GM12878 (cell line): Measurements from ENCODE around the gene P2RX1. TPM values are rescaled to one million over a fixed set of nuclear protein-coding genes. Genes with fewer than 3 reads are reported as not detected.

Experiments
- ATAC-seq: fragments of 200-7000 bp; cut with Tn5 transposase; 3 replicates; pipeline ENCODE4 v1.9.1; 2020; ENCODE audit warnings: mild to moderate bottlenecking, moderate library complexity
- BruUV-seq: library from RNA; stranded (reverse); fragments of 400-500 nt; replicated peaks from 2 replicates; lab custom pipeline; 2021; lab: Mats Ljungman, UMichigan
- CTCF ChIA-PET: fragments of 300-600 bp; sonication (Branson Sonifier 250); formaldehyde crosslinking; extraction: SDS; loops from one replicate; lab custom pipeline; 2021; ENCODE audit warnings: inconsistent platforms; lab: Yijun Ruan, JAX
- POLR2A ChIA-PET: fragments of 350-600 bp; formaldehyde crosslinking; extraction: SDS; loops from one replicate; lab custom pipeline; 2021; ENCODE audit warnings: inconsistent platforms; lab: Charles Lee
- RAD21 ChIA-PET: fragments of 300-600 bp; sonication (Branson Sonifier 250); formaldehyde crosslinking; loops from one replicate; lab custom pipeline; 2023; ENCODE audit warnings: antibody characterized with exemption; ENCODE audit not compliant: unreplicated experiment; lab: Charles Lee
- SMC1A ChIA-PET: fragments of 300-600 bp; sonication (Branson Sonifier 250); formaldehyde crosslinking; loops from one replicate; lab custom pipeline; 2023; ENCODE audit not compliant: unreplicated experiment, uncharacterized antibody; lab: Charles Lee
- DNase-seq: peaks from one replicate; pipeline ENCODE4 v3.0.0-alpha.2; 2011; ENCODE audit warnings: low read depth, low spot score
- FAIRE-seq: peaks from 3 replicates; lab custom pipeline; 2011; peaks lifted over from hg19 to GRCh38; lab: Jason Lieb, UNC
- H2AFZ ChIP-seq: 2 replicates; pipeline ENCODE4 v1.6.0; 2011; ENCODE audit warnings: low read depth, low read length, control low read depth; ENCODE audit not compliant: control insufficient read depth
- H3K27ac ChIP-seq: 2 replicates; pipeline ENCODE4 v1.5.1; 2011; ENCODE audit warnings: control low read depth; ENCODE audit not compliant: control insufficient read depth, insufficient read depth
- H3K27me3 ChIP-seq, 2 experiments: replicated peaks in 1 of 2; 2 replicates each; pipeline versions ENCODE4 v1.6.0 to v1.6.1; 2011; ENCODE audit warnings: low read length in 1 of 2; ENCODE audit not compliant: control insufficient read depth in 2 of 2, insufficient read depth in 2 of 2
- H3K36me3 ChIP-seq, 2 experiments: 2 replicates each; pipeline ENCODE4 v1.5.1; 2011; ENCODE audit warnings: low read length in 1 of 2; ENCODE audit not compliant: control insufficient read depth in 2 of 2, insufficient read depth in 2 of 2
- H3K4me1 ChIP-seq: 2 replicates; pipeline ENCODE4 v1.6.1; 2011; ENCODE audit warnings: mild to moderate bottlenecking, low read length, moderate library complexity, mixed read lengths; ENCODE audit not compliant: control insufficient read depth, insufficient read depth
- H3K4me2 ChIP-seq: 2 replicates; pipeline ENCODE4 v1.6.0; 2011; ENCODE audit warnings: control low read depth; ENCODE audit not compliant: control insufficient read depth, insufficient read depth
- H3K4me3 ChIP-seq: fragments of 200-600 bp; sonication (generic); 2 replicates; pipeline ENCODE4 v1.5.1; 2016
- H3K79me2 ChIP-seq: 2 replicates; pipeline ENCODE4 v1.6.0; 2011; ENCODE audit warnings: low read length; ENCODE audit not compliant: control insufficient read depth, insufficient read depth
- H3K9ac ChIP-seq: 2 replicates; pipeline ENCODE4 v1.8.0; 2011; ENCODE audit warnings: low read length, control low read depth, mixed read lengths; ENCODE audit not compliant: control insufficient read depth, insufficient read depth
- H3K9me3 ChIP-seq: replicated peaks from 3 replicates; pipeline ENCODE4 v1.5.1; 2011; ENCODE audit warnings: mild to moderate bottlenecking, low read length; ENCODE audit not compliant: control insufficient read depth, insufficient read depth
- H4K20me1 ChIP-seq: 2 replicates; pipeline ENCODE4 v1.6.0; 2011; ENCODE audit not compliant: control insufficient read depth, insufficient read depth
- BACH1 ChIP-seq: fragments of 450-650 bp; IDR thresholded peaks from 2 replicates; pipeline ENCODE4 v1.6.1; 2017; ENCODE audit warnings: mild to moderate bottlenecking, borderline replicate concordance
- POLR2A ChIP-seq: IDR thresholded peaks from 2 replicates; pipeline ENCODE4 v1.6.1; 2011; ENCODE audit warnings: low read depth, mild to moderate bottlenecking, low read length
- WGBS: methylation state at CpG from one replicate; pipeline ENCODE4 v1.1.6; 2016; ENCODE audit warnings: low lambda C conversion rate; ENCODE audit not compliant: insufficient replicate concordance, insufficient coverage; ENCODE audit errors: missing lambda C conversion rate; 5-methylcytosine and 5-hydroxymethylcytosine counted together
- in situ Hi-C: fragments of 300-500 bp; cut with MboI; formaldehyde crosslinking; loops from 9 replicates; pipeline ENCODE4 v1.14.3; 2018; ENCODE audit warnings: mixed read lengths
- intact Hi-C: fragments of 100-400 bp; cut with micrococcal nuclease; formaldehyde crosslinking; loops from one replicate; pipeline ENCODE4 v1.14.2; 2022; ENCODE audit not compliant: unreplicated experiment
- polyA plus RNA-seq, 11 experiments: library from polyadenylated mRNA; depleted of rRNA in 4 of 11; unstranded in 6 of 11; stranded (reverse) in 5 of 11; fragments of >200 nt; fragmentation: Nextera tagmentation in 4 of 11; fragmentation: Illumina TruSeq in 1 of 11; extraction: Ambion mirVana in 4 of 11; extraction: Trizol in 1 of 11; gene quantifications; 1 replicate in 1 of 11; 2 replicates in 10 of 11; pipeline versions ENCODE4 v1.2.1 to v1.2.3, GENCODE V29; 2011 to 2016; ENCODE audit warnings: inconsistent platforms in 2 of 11, missing spikeins in 2 of 11, low read depth in 1 of 11
- total RNA-seq, 4 experiments: library from RNA; depleted of rRNA in 3 of 4; stranded (reverse); fragments of >200 nt in 3 of 4; fragmentation: Illumina TruSeq in 1 of 4; extraction: Trizol in 1 of 4; gene quantifications; 2 replicates each; pipeline versions ENCODE4 v1.2.1 to v1.2.3, GENCODE V29; 2013 to 2021
- TF ChIP-seq, protein P1 (sequence below): fragments of 450-650 bp; formaldehyde crosslinking; IDR thresholded peaks from 2 replicates; pipeline ENCODE4 v1.5.0; 2022; ENCODE audit warnings: mild to moderate bottlenecking, missing genetic modification characterization
- TF ChIP-seq, protein P2 (sequence below), 3 experiments: IDR thresholded peaks in 2 of 3; conservative IDR thresholded peaks in 1 of 3; 2 replicates each; pipeline ENCODE4 v1.5.1; 2011; ENCODE audit warnings: low read depth in 3 of 3, low read length in 3 of 3, mild to moderate bottlenecking in 3 of 3, control low read depth in 2 of 3, moderate library complexity in 2 of 3, inconsistent platforms in 1 of 3, mixed read lengths in 1 of 3; ENCODE audit not compliant: control insufficient read depth in 2 of 3, insufficient read depth in 1 of 3; ENCODE audit errors: extremely low read depth in 1 of 3

The P2RX1 gene
- total and polyA plus RNA-seq, 10 of the 15 experiments (the other 5 are each of a cell fraction or from before 2014, with no cell fraction given), result 0.12 to 6.2 (median 3.4) TPM

DNA sequence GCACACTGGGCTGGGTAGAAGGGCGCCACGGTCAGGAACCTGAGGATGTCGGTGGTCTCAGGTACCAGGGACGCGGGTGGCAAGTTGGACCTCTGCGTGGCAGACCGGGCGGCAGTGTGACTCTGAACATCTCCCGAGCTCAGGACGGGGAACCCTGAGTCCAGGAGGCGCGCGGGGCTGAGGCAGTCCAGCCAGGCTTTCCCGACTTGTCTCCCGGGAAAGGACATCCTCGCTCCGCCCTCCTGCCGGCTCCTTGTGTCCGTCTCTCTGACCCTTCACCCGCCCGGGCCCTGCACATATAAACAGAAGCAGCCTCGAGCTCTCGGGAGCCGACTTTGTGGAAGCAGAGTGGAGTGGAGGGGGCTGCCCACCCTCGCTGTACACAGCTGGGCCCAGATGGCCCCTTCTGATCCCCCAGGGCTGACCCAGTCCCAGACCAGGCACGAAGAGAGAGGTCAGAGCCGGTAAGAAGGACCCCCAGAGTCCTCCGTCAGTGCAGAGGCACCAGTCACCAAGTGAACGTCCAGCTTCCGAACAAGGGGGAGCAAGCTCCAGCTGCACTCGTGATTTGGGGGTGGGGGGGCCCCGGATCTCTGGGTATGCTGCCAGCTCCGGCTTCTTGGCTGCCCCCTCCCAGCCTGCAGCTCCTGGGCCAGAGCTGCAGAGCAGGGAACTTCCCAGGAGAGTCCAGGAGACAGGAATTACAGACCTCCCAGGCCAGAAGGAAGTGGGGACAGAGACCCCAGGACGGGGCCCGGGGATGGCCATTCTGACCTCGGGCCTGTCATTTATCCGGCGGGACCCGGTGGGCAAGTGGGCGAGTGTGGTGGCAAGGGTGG is 8.5 kb upstream of the P2RX1 start (continued):
- TF ChIP-seq, protein P1, sequence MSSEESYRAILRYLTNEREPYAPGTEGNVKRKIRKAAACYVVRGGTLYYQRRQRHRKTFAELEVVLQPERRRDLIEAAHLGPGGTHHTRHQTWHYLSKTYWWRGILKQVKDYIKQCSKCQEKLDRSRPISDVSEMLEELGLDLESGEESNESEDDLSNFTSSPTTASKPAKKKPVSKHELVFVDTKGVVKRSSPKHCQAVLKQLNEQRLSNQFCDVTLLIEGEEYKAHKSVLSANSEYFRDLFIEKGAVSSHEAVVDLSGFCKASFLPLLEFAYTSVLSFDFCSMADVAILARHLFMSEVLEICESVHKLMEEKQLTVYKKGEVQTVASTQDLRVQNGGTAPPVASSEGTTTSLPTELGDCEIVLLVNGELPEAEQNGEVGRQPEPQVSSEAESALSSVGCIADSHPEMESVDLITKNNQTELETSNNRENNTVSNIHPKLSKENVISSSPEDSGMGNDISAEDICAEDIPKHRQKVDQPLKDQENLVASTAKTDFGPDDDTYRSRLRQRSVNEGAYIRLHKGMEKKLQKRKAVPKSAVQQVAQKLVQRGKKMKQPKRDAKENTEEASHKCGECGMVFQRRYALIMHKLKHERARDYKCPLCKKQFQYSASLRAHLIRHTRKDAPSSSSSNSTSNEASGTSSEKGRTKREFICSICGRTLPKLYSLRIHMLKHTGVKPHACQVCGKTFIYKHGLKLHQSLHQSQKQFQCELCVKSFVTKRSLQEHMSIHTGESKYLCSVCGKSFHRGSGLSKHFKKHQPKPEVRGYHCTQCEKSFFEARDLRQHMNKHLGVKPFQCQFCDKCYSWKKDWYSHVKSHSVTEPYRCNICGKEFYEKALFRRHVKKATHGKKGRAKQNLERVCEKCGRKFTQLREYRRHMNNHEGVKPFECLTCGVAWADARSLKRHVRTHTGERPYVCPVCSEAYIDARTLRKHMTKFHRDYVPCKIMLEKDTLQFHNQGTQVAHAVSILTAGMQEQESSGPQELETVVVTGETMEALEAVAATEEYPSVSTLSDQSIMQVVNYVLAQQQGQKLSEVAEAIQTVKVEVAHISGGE (CRISPR knock-in tag), result no peak
- TF ChIP-seq, protein P2, sequence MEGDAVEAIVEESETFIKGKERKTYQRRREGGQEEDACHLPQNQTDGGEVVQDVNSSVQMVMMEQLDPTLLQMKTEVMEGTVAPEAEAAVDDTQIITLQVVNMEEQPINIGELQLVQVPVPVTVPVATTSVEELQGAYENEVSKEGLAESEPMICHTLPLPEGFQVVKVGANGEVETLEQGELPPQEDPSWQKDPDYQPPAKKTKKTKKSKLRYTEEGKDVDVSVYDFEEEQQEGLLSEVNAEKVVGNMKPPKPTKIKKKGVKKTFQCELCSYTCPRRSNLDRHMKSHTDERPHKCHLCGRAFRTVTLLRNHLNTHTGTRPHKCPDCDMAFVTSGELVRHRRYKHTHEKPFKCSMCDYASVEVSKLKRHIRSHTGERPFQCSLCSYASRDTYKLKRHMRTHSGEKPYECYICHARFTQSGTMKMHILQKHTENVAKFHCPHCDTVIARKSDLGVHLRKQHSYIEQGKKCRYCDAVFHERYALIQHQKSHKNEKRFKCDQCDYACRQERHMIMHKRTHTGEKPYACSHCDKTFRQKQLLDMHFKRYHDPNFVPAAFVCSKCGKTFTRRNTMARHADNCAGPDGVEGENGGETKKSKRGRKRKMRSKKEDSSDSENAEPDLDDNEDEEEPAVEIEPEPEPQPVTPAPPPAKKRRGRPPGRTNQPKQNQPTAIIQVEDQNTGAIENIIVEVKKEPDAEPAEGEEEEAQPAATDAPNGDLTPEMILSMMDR (IDR thresholded peaks at IDR 0.05 in 2 of 3, conservative IDR thresholded peaks at IDR 0.05 in 1 of 3; ENCODE audit: control insufficient read depth in 2 of 3, extremely low read depth in 1 of 3, insufficient read depth in 1 of 3, low read depth in 3 of 3, low read length in 3 of 3), result no peak

DNA sequence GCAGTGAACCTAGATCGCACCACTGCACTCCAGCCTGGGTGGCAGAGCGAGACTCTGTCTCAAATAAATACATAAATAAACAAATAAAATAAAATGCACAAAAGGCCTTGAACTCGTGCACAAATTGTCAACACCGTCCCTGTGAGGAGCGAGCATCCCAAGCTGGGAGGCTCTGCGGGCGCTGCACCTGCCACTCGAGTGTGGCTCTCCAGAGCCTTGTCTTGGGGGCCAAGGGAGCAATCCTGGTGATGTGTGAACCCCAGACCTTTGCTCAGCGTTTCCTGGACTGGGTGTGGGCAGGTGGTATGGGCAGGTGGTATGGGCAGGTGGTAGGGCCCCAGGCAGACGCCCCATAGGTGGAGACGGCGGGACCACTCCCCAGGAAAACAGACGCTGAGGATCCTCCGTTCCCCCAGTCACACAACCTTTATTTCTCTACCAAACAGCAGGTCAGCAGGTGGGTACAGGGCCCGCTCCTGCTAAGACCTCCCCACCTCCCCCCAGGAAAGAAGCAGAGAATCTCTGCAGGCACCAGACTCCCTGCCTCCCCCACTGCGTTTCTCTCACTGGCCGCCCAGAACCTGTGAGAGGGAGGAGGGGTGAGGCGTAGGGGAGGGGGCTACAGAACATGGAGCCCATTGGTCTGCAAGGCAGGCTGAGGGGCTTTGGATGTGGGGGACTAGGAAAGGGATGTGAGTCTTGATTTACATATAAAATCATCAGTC is 7.4 kb upstream of the P2RX1 start:
- no peak overlapping the region for H2AFZ ChIP-seq
- H3K9ac ChIP-seq, result no peak overlapping the region
- FAIRE-seq (no peak), ATAC-seq (no peak), DNase-seq (no peak)
- H3K9me3 ChIP-seq, result no peaks in the 10 kb centered on the region
- peaks cover 0 to 3% of the 10 kb centered on the region in 2 experiments; a peak in 2 of 4 replicates for H3K36me3 ChIP-seq
- H3K79me2 ChIP-seq, result no peaks in the 10 kb centered on the region
- H3K4me3 ChIP-seq, result no peak overlapping the region
- POLR2A ChIA-PET, result no interaction called here
- H4K20me1 ChIP-seq, result no peaks in the 10 kb centered on the region
- H3K4me1 ChIP-seq, result no peaks in the 10 kb centered on the region
- CTCF ChIA-PET, result no interaction called here
- in situ Hi-C loops, result no loop called here
- no peak overlapping the region for H3K4me2 ChIP-seq
- H3K27ac ChIP-seq, result no peak overlapping the region
- BruUV-seq, result no TSS peak
- H3K27me3 ChIP-seq, result no peaks in the 10 kb centered on the region
- RAD21 ChIA-PET, result interaction anchor here (0.9 kb wide), 1 partner anchor 85 kb away, joined by 3 read pairs; no protein-coding TSS in a partner anchor
- intact Hi-C loops, result no loop called here
- SMC1A ChIA-PET, result no interaction called here
- TF ChIP-seq BACH1, result no peak
- 0 out of 2 replicates have a peak, but pooled peaks have one; percentile 31 for TF ChIP-seq POLR2A
- WGBS, result 76% methylated on average over 18 of the region's 18 CpGs
